DOHH2 (cell line): ENCODE results near the gene ZFP92.

Source experiments
- CTCF ChIP-seq: fragments of 200-600 bp; sonication (generic); IDR thresholded peaks from one replicate; pipeline ENCODE4 v1.5.1; 2014; ENCODE audit warnings: antibody characterized with exemption, mild to moderate bottlenecking, low read depth, low read length; ENCODE audit not compliant: poor library complexity, severe bottlenecking
- EZH2phosphoT487 ChIP-seq: fragments of 200-600 bp; sonication (generic); IDR thresholded peaks from 2 replicates; pipeline ENCODE4 v1.6.1; 2017; ENCODE audit warnings: borderline replicate concordance, mild to moderate bottlenecking, antibody characterized with exemption, low read length, moderate library complexity, mixed read lengths

GRCh38 chrX:153450114-153450948, 39.1 kb downstream of the ZFP92 start:
- TF ChIP-seq CTCF: no peak
- TF ChIP-seq EZH2phosphoT487: no peak
